H9 (cell line): ENCODE data around the gene RSL1D1. TPM values are rescaled to one million over a fixed set of nuclear protein-coding genes. Genes with fewer than 3 reads are reported as not detected.

Experiments
- DNase-seq: peaks from one replicate; pipeline ENCODE4 v3.0.0-alpha.2; 2017
- H2AFZ ChIP-seq: one replicate; pipeline ENCODE4 v1.6.1; 2013; ENCODE audit warnings: mild to moderate bottlenecking, low read length, control low read depth, moderate library complexity
- H2AK5ac ChIP-seq: 2 replicates; pipeline ENCODE4 v1.6.1; 2013; ENCODE audit warnings: low read length, control low read depth, mixed read lengths; ENCODE audit not compliant: insufficient read length
- H2BK120ac ChIP-seq: one replicate; pipeline ENCODE4 v1.6.1; 2013; ENCODE audit warnings: low read depth, mild to moderate bottlenecking, low read length, control low read depth, inconsistent platforms; ENCODE audit not compliant: poor library complexity, severe bottlenecking
- H2BK12ac ChIP-seq: 2 replicates; pipeline ENCODE4 v1.6.1; 2013; ENCODE audit warnings: low read length, control low read depth, mixed read lengths, low read depth; ENCODE audit not compliant: insufficient read length
- H2BK15ac ChIP-seq: 2 replicates; pipeline ENCODE4 v1.6.1; 2013; ENCODE audit warnings: low read depth, low read length, control low read depth
- H2BK20ac ChIP-seq: one replicate; pipeline ENCODE4 v1.6.1; 2013; ENCODE audit warnings: low read depth, mild to moderate bottlenecking, low read length, control low read depth, inconsistent platforms; ENCODE audit not compliant: poor library complexity, severe bottlenecking
- H2BK5ac ChIP-seq: 2 replicates; pipeline ENCODE4 v1.6.1; 2013; ENCODE audit warnings: low read length, control low read depth, mixed read lengths; ENCODE audit not compliant: insufficient read length
- H3K14ac ChIP-seq: 2 replicates; pipeline ENCODE4 v1.6.1; 2013; ENCODE audit warnings: low read length, control low read depth; ENCODE audit not compliant: insufficient read depth
- H3K18ac ChIP-seq: 2 replicates; pipeline ENCODE4 v1.6.1; 2013; ENCODE audit warnings: low read depth, mild to moderate bottlenecking, mixed read lengths, low read length, control low read depth; ENCODE audit not compliant: insufficient read length
- H3K23ac ChIP-seq: 2 replicates; pipeline ENCODE4 v1.6.1; 2013; ENCODE audit warnings: low read length, control low read depth, mixed read lengths, low read depth; ENCODE audit not compliant: insufficient read length
- H3K23me2 ChIP-seq: 2 replicates; pipeline ENCODE4 v1.6.1; 2013; ENCODE audit warnings: low read depth, mild to moderate bottlenecking, mixed read lengths, low read length, control low read depth; ENCODE audit not compliant: insufficient read length, poor library complexity, severe bottlenecking
- H3K27ac ChIP-seq: 2 replicates; pipeline ENCODE4 v1.5.1; 2013; ENCODE audit warnings: low read length, control low read depth, mixed read lengths, low read depth; ENCODE audit not compliant: insufficient read length
- H3K27me3 ChIP-seq: 2 replicates; pipeline ENCODE4 v1.6.1; 2013; ENCODE audit warnings: low read length, control low read depth, inconsistent platforms; ENCODE audit not compliant: insufficient read depth
- H3K4ac ChIP-seq: 2 replicates; pipeline ENCODE4 v1.6.1; 2013; ENCODE audit warnings: low read depth, mild to moderate bottlenecking, control low read depth, inconsistent platforms, low read length, moderate library complexity
- H3K4me1 ChIP-seq: 2 replicates; pipeline ENCODE4 v1.6.1; 2013; ENCODE audit warnings: low read length, control low read depth, inconsistent platforms; ENCODE audit not compliant: insufficient read depth
- H3K4me2 ChIP-seq: 2 replicates; pipeline ENCODE4 v1.6.1; 2013; ENCODE audit warnings: low read length, control low read depth, mixed read lengths; ENCODE audit not compliant: insufficient read length, insufficient read depth
- H3K56ac ChIP-seq: 2 replicates; pipeline ENCODE4 v1.6.1; 2013; ENCODE audit warnings: low read depth, mild to moderate bottlenecking, mixed read lengths, low read length, control low read depth; ENCODE audit not compliant: insufficient read length
- H3K79me1 ChIP-seq: 2 replicates; pipeline ENCODE4 v1.6.1; 2013; ENCODE audit warnings: low read depth, mild to moderate bottlenecking, moderate library complexity, low read length, control low read depth, inconsistent platforms; ENCODE audit not compliant: insufficient read depth, poor library complexity, severe bottlenecking
- H3K79me2 ChIP-seq: 2 replicates; pipeline ENCODE4 v1.6.1; 2013; ENCODE audit warnings: low read length, control low read depth, inconsistent platforms; ENCODE audit not compliant: insufficient read depth
- H3K9ac ChIP-seq: 2 replicates; pipeline ENCODE4 v1.6.1; 2013; ENCODE audit warnings: low read length, control low read depth, mixed read lengths; ENCODE audit not compliant: insufficient read length; ENCODE audit errors: extremely low read depth
- H3K9me3 ChIP-seq: one replicate; pipeline ENCODE4 v1.6.1; 2013; ENCODE audit warnings: low read depth, low read length, inconsistent platforms; ENCODE audit not compliant: control insufficient read depth
- H3T11ph ChIP-seq: one replicate; pipeline ENCODE4 v1.6.1; 2013; ENCODE audit warnings: mild to moderate bottlenecking, low read length, control low read depth, inconsistent platforms
- H4K20me1 ChIP-seq: one replicate; pipeline ENCODE4 v1.6.1; 2013; ENCODE audit not compliant: control insufficient read depth, insufficient read length, insufficient read depth
- H4K5ac ChIP-seq: 2 replicates; pipeline ENCODE4 v1.6.1; 2013; ENCODE audit warnings: low read depth, mild to moderate bottlenecking, mixed read lengths, low read length, control low read depth; ENCODE audit not compliant: insufficient read length
- H4K8ac ChIP-seq: replicated peaks from 2 replicates; pipeline ENCODE4 v1.6.1; 2013; ENCODE audit warnings: low read length, control low read depth, mixed read lengths, low read depth; ENCODE audit not compliant: insufficient read length
- H4K91ac ChIP-seq: 2 replicates; pipeline ENCODE4 v1.6.1; 2013; ENCODE audit warnings: low read depth, mild to moderate bottlenecking, moderate library complexity, mixed read lengths, low read length, control low read depth; ENCODE audit not compliant: insufficient read length
- H3K27ac Mint-ChIP-seq, 3 experiments: 2 replicates in 2 of 3; 3 replicates in 1 of 3; pipeline ENCODE4 v1.8.0; 2020 to 2021; ENCODE audit warnings: mixed read lengths in 3 of 3, mild to moderate bottlenecking in 1 of 3, moderate library complexity in 1 of 3
- H3K27me3 Mint-ChIP-seq: 2 replicates; pipeline ENCODE4 v1.8.0; 2021; ENCODE audit warnings: low read depth, mild to moderate bottlenecking, moderate library complexity, mixed read lengths
- H3K36me3 Mint-ChIP-seq, 3 experiments: 2 replicates in 2 of 3; 3 replicates in 1 of 3; pipeline ENCODE4 v1.8.0; 2020 to 2021; ENCODE audit warnings: low read depth in 3 of 3, mixed read lengths in 3 of 3; ENCODE audit not compliant: insufficient read depth in 1 of 3
- H3K4me1 Mint-ChIP-seq, 2 experiments: 2 replicates each; pipeline ENCODE4 v1.8.0; 2020; ENCODE audit warnings: mixed read lengths in 2 of 2
- H3K4me3 Mint-ChIP-seq, 2 experiments: 2 replicates in 1 of 2; 3 replicates in 1 of 2; pipeline ENCODE4 v1.8.0; 2020 to 2021; ENCODE audit warnings: mild to moderate bottlenecking in 2 of 2, mixed read lengths in 2 of 2, moderate library complexity in 1 of 2
- H3K9me3 Mint-ChIP-seq, 2 experiments: 2 replicates in 1 of 2; 3 replicates in 1 of 2; pipeline ENCODE4 v1.8.0; 2020; ENCODE audit warnings: mild to moderate bottlenecking in 2 of 2, mixed read lengths in 2 of 2, moderate library complexity in 1 of 2
- CTCF ChIP-seq: fragments of 200-600 bp; sonication (generic); conservative IDR thresholded peaks from 3 replicates; pipeline ENCODE4 v1.8.0; 2021; ENCODE audit warnings: antibody characterized with exemption, mild to moderate bottlenecking
- WGBS: extraction: QIAGEN DNeasy Blood & Tissue Kit; methylation state at CpG from one replicate; pipeline ENCODE4 v1.1.7; 2013; ENCODE audit warnings: missing lambda C conversion rate, low lambda C conversion rate, mixed read lengths; ENCODE audit not compliant: insufficient read length; ENCODE audit errors: extremely low coverage; 5-methylcytosine and 5-hydroxymethylcytosine counted together
- total RNA-seq: library from RNA; stranded (reverse); gene quantifications from 2 replicates; pipeline ENCODE4 v1.2.1, GENCODE V29; 2021

Gene RSL1D1
- total RNA-seq, 1 experiment from 2014 or later, result 334 TPM

- Mint-ChIP-seq H3K27ac (peak within 1 kb of the TSS; percentile 86 to 97 (median 96)), H3K9me3 (no peaks in the 10 kb centered on the region), H3K27me3 (no peaks in the 10 kb centered on the region; the same call in 1 of the 2 replicates), H3K36me3 (peaks cover 0 to 10% (median 7%) of the 10 kb centered on the region in 3 experiments; a peak in 3 of 7 replicates), H3K4me1 (peaks cover 28 to 37% of the 10 kb centered on the region in 2 experiments), H3K4me3 (peak within 1 kb of the TSS; percentile 86 to 92)
- Histone ChIP-seq H2BK12ac (no peak within 1 kb of the TSS), H2BK120ac (no peak within 1 kb of the TSS), H3K56ac (no peak within 1 kb of the TSS), H2AFZ (no peak within 1 kb of the TSS), H3K23me2 (peaks cover 16% of the 10 kb centered on the region), H3K79me2 (peaks cover 9% of the 10 kb centered on the region; the same call in 1 of the 2 replicates), H2AK5ac (no peak within 1 kb of the TSS), H3K4me2 (peak within 1 kb of the TSS; percentile 89), H3K23ac (no peak within 1 kb of the TSS), H3K79me1 (no peaks in the 10 kb centered on the region), H3T11ph (no peak within 1 kb of the TSS), H3K4me1 (no peaks in the 10 kb centered on the region), H3K4ac (no peak within 1 kb of the TSS; the same call in 1 of the 2 replicates), H4K5ac (no peak within 1 kb of the TSS), H2BK20ac (no peak within 1 kb of the TSS), H3K14ac (peak within 1 kb of the TSS; percentile 81), H2BK15ac (no peak within 1 kb of the TSS), H4K20me1 (no peaks in the 10 kb centered on the region), H3K18ac (peak within 1 kb of the TSS; percentile 89), H2BK5ac (no peak within 1 kb of the TSS), H3K27me3 (no peaks in the 10 kb centered on the region), H3K27ac (peak within 1 kb of the TSS; percentile 76), H3K9me3 (no peaks in the 10 kb centered on the region), H4K91ac (no peak within 1 kb of the TSS), H4K8ac (no peak within 1 kb of the TSS), H3K9ac (peak within 1 kb of the TSS; percentile 86)
- TF ChIP-seq CTCF, result peak; percentile 78
- peak; percentile 98 for DNase-seq
- no CpG with 5 or more reads among the region's 80 CpGs for WGBS
Observed at GRCh38 chr16:11797166-11797956, 54.0 kb downstream of the RSL1D1 start, which contains the start of gene ZC3H7A. ZC3H7A (minus strand) TSS chr16:11797258; CDS start chr16:11782354, 14,904 bp downstream.
